K562 (cell line): ENCODE results near the gene RGS19. TPM values are rescaled to one million over a fixed set of nuclear protein-coding genes. Genes with fewer than 3 reads are reported as not detected.
A peak's percentile ranks its signal among the peaks of the same experiment; 100 is the strongest.

Experiments used
- ATAC-seq: fragments of 200-7000 bp; cut with Tn5 transposase; 3 replicates; pipeline ENCODE4 v1.9.1; 2020; ENCODE audit warnings: moderate library complexity
- BruUV-seq: library from RNA; stranded (reverse); fragments of 400-500 nt; replicated peaks from 2 replicates; lab custom pipeline; 2021; lab: Mats Ljungman, UMichigan
- CTCF ChIA-PET: fragments of 300-600 bp; formaldehyde crosslinking; extraction: SDS; loops from one replicate; lab custom pipeline; 2021; ENCODE audit warnings: low intra/inter-chr PET ratio; lab: Yijun Ruan, JAX
- POLR2A ChIA-PET: fragments of 300-600, 350-650 bp; sonication (Branson Sonifier 250); formaldehyde crosslinking; extraction: SDS; loops from one replicate; lab custom pipeline; 2021; ENCODE audit warnings: antibody characterized with exemption, inconsistent platforms; lab: Yijun Ruan, JAX
- DNase-seq, 4 experiments: peaks; one replicate each; pipeline versions ENCODE4 v3.0.0 to v3.0.0-alpha.2; 2011 to 2018; ENCODE audit warnings: low spot score in 3 of 4, mixed read lengths in 3 of 4; ENCODE audit errors: extremely low read depth in 1 of 4
- FAIRE-seq: peaks from 2 replicates; lab custom pipeline; 2011; peaks lifted over from hg19 to GRCh38; lab: Jason Lieb, UNC
- H2AFZ ChIP-seq: 2 replicates; pipeline ENCODE4 v1.6.0; 2011; ENCODE audit warnings: low read depth, low read length, control low read depth, inconsistent platforms
- H3K27ac ChIP-seq: fragments of 200-600 bp; 3 replicates; pipeline ENCODE4 v1.8.0; 2011; ENCODE audit warnings: low read depth, mild to moderate bottlenecking, control low read depth, inconsistent platforms, low read length, moderate library complexity, mixed read lengths; ENCODE audit errors: extremely low read depth
- H3K27me3 ChIP-seq, 2 experiments: fragments of 300-600 bp in 1 of 2; 2 replicates in 1 of 2; 3 replicates in 1 of 2; pipeline versions ENCODE4 v1.6.0 to v1.8.0; 2011; ENCODE audit warnings: inconsistent platforms in 2 of 2, low read length in 2 of 2, mild to moderate bottlenecking in 1 of 2, mixed read lengths in 1 of 2, moderate library complexity in 1 of 2; ENCODE audit not compliant: control insufficient read depth in 2 of 2, insufficient read depth in 2 of 2
- H3K36me3 ChIP-seq: fragments of 300-600 bp; 3 replicates; pipeline ENCODE4 v1.8.0; 2011; ENCODE audit warnings: mild to moderate bottlenecking, low read length, inconsistent platforms; ENCODE audit not compliant: control insufficient read depth, insufficient read depth
- H3K4me1 ChIP-seq, 2 experiments: fragments of 200-600 bp in 1 of 2; replicated peaks in 1 of 2; 2 replicates in 1 of 2; 3 replicates in 1 of 2; pipeline versions ENCODE4 v1.5.1 to v1.8.0; 2011; ENCODE audit warnings: inconsistent platforms in 2 of 2, low read length in 2 of 2, mild to moderate bottlenecking in 1 of 2, mixed read lengths in 1 of 2, moderate library complexity in 1 of 2; ENCODE audit not compliant: control insufficient read depth in 2 of 2, insufficient read depth in 2 of 2
- H3K4me2 ChIP-seq: 2 replicates; pipeline ENCODE4 v1.6.1; 2011; ENCODE audit warnings: low read length, control low read depth, inconsistent platforms, mixed read lengths; ENCODE audit not compliant: insufficient read depth
- H3K4me3 ChIP-seq: fragments of 200-600 bp; sonication (generic), shearing (Covaris generic); 2 replicates; pipeline ENCODE4 v1.5.1; 2016; ENCODE audit warnings: control low read depth, inconsistent platforms
- H3K79me2 ChIP-seq: fragments of 200-600 bp; 3 replicates; pipeline ENCODE4 v1.8.0; 2011; ENCODE audit warnings: low read length, inconsistent platforms; ENCODE audit not compliant: control insufficient read depth, insufficient read depth
- H3K9ac ChIP-seq, 2 experiments: 2 replicates each; pipeline versions ENCODE4 v1.6.0 to v1.6.1; 2011; ENCODE audit warnings: low read depth in 2 of 2, low read length in 2 of 2, control low read depth in 1 of 2, inconsistent platforms in 1 of 2, mild to moderate bottlenecking in 1 of 2, mixed read lengths in 1 of 2; ENCODE audit not compliant: insufficient read depth in 1 of 2
- H3K9me1 ChIP-seq: one replicate; pipeline ENCODE4 v1.6.0; 2011; ENCODE audit warnings: inconsistent platforms, mild to moderate bottlenecking, low read length, moderate library complexity; ENCODE audit not compliant: control insufficient read depth, insufficient read depth
- H3K9me3 ChIP-seq: replicated peaks from 2 replicates; pipeline ENCODE4 v1.5.1; 2011; ENCODE audit warnings: low read depth, low read length, inconsistent platforms; ENCODE audit not compliant: control insufficient read depth, insufficient read depth
- H4K20me1 ChIP-seq: replicated peaks from 2 replicates; pipeline ENCODE4 v1.6.1; 2011; ENCODE audit warnings: low read length, inconsistent platforms, mixed read lengths; ENCODE audit not compliant: control insufficient read depth, insufficient read depth
- CEBPZ ChIP-seq: fragments of 150-350 bp; IDR thresholded peaks from 2 replicates; pipeline ENCODE4 v1.6.1; 2014; ENCODE audit warnings: low read depth, mild to moderate bottlenecking, low read length, borderline replicate concordance
- PHF21A ChIP-seq: fragments of 450-650 bp; IDR thresholded peaks from 2 replicates; pipeline ENCODE4 v1.6.1; 2017; ENCODE audit warnings: low read depth, borderline replicate concordance
- POLR2G ChIP-seq: fragments of 200-400 bp; formaldehyde crosslinking; IDR thresholded peaks from 2 replicates; pipeline ENCODE4 v1.6.1; 2017; ENCODE audit warnings: low read depth, mild to moderate bottlenecking, antibody characterized with exemption, low read length, moderate library complexity
- RHOXF2B ChIP-seq: fragments of 250-450 bp; sonication (Bioruptor Pico); conservative IDR thresholded peaks from 2 replicates; pipeline ENCODE4 v1.5.1; 2021
- SNRNP70 ChIP-seq: fragments of 200-400 bp; formaldehyde crosslinking; optimal IDR thresholded peaks from 2 replicates; pipeline ENCODE3; 2017; ENCODE audit warnings: low read depth, low read length
- ZC3H11A ChIP-seq: IDR thresholded peaks from 2 replicates; pipeline ENCODE4 v1.6.1; 2012; ENCODE audit warnings: low read depth, low read length, improper control_type of control experiment
- WGBS: fragments of 100-300 bp; shearing (Covaris generic); methylation state at CpG from one replicate; pipeline ENCODE4 v1.1.6; 2016; ENCODE audit warnings: low coverage, mixed read lengths; ENCODE audit not compliant: insufficient coverage; ENCODE audit errors: missing lambda C conversion rate; 5-methylcytosine and 5-hydroxymethylcytosine counted together
- in situ Hi-C: fragments of 300-500 bp; cut with MboI; formaldehyde crosslinking; loops from 4 replicates; pipeline ENCODE4 v1.15.0; 2018; ENCODE audit warnings: inconsistent platforms, mixed read lengths
- intact Hi-C: fragments of 100-400 bp; cut with micrococcal nuclease; formaldehyde crosslinking; loops from 2 replicates; pipeline ENCODE4 v1.14.2; 2022
- polyA plus RNA-seq, 8 experiments: library from polyadenylated mRNA; depleted of rRNA in 4 of 8; stranded (reverse) in 5 of 8; unstranded in 3 of 8; fragments of >200 nt; fragmentation: Nextera tagmentation in 2 of 8; fragmentation: Illumina TruSeq in 1 of 8; extraction: Ambion mirVana in 2 of 8; extraction: Trizol in 1 of 8; gene quantifications; 2 replicates each; pipeline versions ENCODE4 v1.2.1 to v1.2.3, GENCODE V29; 2011 to 2014; ENCODE audit warnings: inconsistent platforms in 1 of 8, missing spikeins in 1 of 8
- total RNA-seq, 7 experiments: library from RNA; depleted of rRNA in 6 of 7; stranded (reverse); fragments of >200 nt in 6 of 7; fragmentation: Illumina TruSeq in 2 of 7; extraction: Trizol in 2 of 7; gene quantifications; 2 replicates each; pipeline versions ENCODE4 v1.2.1 to v1.2.3, GENCODE V29; 2011 to 2021; ENCODE audit warnings: low replicate concordance in 1 of 7
- TF ChIP-seq, protein P1 (sequence below): fragments of 450-650 bp; IDR thresholded peaks from 2 replicates; pipeline ENCODE4 v1.6.1; 2016; ENCODE audit warnings: missing biosample characterization, missing genetic modification characterization

Gene RGS19
- total and polyA plus RNA-seq, 9 of the 15 experiments (the other 6 are each of a cell fraction or from before 2014, with no cell fraction given) = 0.41 to 23.7 (median 14.6) TPM

DNA sequence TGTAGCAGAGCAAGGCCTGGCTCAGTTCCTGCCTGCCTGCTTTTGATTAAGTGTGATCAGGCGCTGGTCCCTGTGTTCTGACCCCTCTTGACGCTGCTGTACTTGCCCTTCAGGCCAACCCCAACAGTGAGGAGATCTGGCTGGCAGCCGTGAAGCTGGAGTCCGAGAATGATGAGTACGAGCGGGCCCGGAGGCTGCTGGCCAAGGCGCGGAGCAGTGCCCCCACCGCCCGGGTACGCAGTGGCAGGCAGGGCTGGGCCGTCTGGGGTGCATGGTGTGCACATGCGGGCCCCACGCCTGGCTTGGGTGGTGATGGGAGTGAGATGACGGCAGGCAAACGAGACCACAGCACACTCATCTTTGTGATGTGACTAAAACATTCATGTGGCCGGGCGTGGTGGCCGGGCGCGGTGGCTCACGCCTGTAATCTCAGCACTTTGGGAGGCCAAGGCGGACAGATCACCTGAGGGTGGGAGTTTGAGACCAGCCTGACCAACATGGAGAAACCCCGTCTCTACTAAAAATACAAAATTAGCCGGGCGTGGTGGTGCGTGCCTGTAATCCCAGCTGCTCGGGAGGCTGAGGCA, 53.4 kb downstream of the RGS19 start:
- Histone ChIP-seq H4K20me1 (peaks cover 3% of the 10 kb centered on the region; the same call in 1 of the 2 replicates), H3K27ac (no peak overlapping the region), H3K79me2 (no peaks in the 10 kb centered on the region), H3K4me2 (no peak overlapping the region), H2AFZ (no peak overlapping the region), H3K9me3 (no peaks in the 10 kb centered on the region)
- intact Hi-C loops = no loop called here
- ChIA-PET POLR2A (no interaction called here), CTCF (no interaction called here)
- in situ Hi-C loops = no loop called here
- FAIRE-seq (no peak), DNase-seq (no peak)
- BruUV-seq = no TSS peak
- 0 out of 2 replicates have a peak, but pooled peaks have one; percentile 14 for TF ChIP-seq POLR2G
- TF ChIP-seq PHF21A = no peak
- TF ChIP-seq RHOXF2B (CRISPR knock-in tag) = no peak
- no peak for TF ChIP-seq CEBPZ
- TF ChIP-seq, protein P1, sequence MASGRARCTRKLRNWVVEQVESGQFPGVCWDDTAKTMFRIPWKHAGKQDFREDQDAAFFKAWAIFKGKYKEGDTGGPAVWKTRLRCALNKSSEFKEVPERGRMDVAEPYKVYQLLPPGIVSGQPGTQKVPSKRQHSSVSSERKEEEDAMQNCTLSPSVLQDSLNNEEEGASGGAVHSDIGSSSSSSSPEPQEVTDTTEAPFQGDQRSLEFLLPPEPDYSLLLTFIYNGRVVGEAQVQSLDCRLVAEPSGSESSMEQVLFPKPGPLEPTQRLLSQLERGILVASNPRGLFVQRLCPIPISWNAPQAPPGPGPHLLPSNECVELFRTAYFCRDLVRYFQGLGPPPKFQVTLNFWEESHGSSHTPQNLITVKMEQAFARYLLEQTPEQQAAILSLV (tag) = no peak
- TF ChIP-seq ZC3H11A = no peak
- TF ChIP-seq SNRNP70 = no peak
- TF ChIP-seq, all 486 proteins: peak for 1
- H3K9me1 ChIP-seq = no peaks in the 10 kb centered on the region
- no peak overlapping the region for H3K4me3 ChIP-seq
- ATAC-seq = no peak
- 89% methylated on average over 22 of the region's 29 CpGs for WGBS
- H3K9ac ChIP-seq = no peak overlapping the region
- H3K36me3 ChIP-seq = peaks cover 93% of the 10 kb centered on the region; the same call in 2 of the 3 replicates
- H3K4me1 ChIP-seq = peaks cover 0 to 7% of the 10 kb centered on the region in 2 experiments; a peak in 1 of 5 replicates
- H3K27me3 ChIP-seq = no peaks in the 10 kb centered on the region
